HepG2 (cell line): ENCODE measurements around the gene TNIP3.

Experiments used
- HOXA9 ChIP-seq: sonication (generic); formaldehyde crosslinking; IDR thresholded peaks from 2 replicates; pipeline ENCODE4 v1.8.1; 2022; ENCODE audit warnings: missing genetic modification reagents, mild to moderate bottlenecking, moderate library complexity, borderline replicate concordance
- PLRG1 ChIP-seq: fragments of 450-650 bp; conservative IDR thresholded peaks from 2 replicates; pipeline ENCODE4 v1.6.1; 2016
- POLR2A ChIP-seq, 2 experiments: IDR thresholded peaks; 2 replicates each; pipeline ENCODE4 v1.6.1; 2011; ENCODE audit warnings: low read depth in 2 of 2, low read length in 2 of 2, mild to moderate bottlenecking in 1 of 2, moderate library complexity in 1 of 2; ENCODE audit not compliant: insufficient read depth in 1 of 2
- POLR2AphosphoS5 ChIP-seq: IDR thresholded peaks from 2 replicates; pipeline ENCODE4 v1.6.1; 2012; ENCODE audit warnings: low read depth, low read length
- ZNF17 ChIP-seq: sonication (generic); formaldehyde crosslinking; IDR thresholded peaks from 2 replicates; pipeline ENCODE4 v1.5.0; 2020; ENCODE audit warnings: mild to moderate bottlenecking, missing genetic modification reagents
- ZNF776 ChIP-seq: sonication (generic); formaldehyde crosslinking; IDR thresholded peaks from 2 replicates; pipeline ENCODE4 v1.4.0; 2020; ENCODE audit warnings: mild to moderate bottlenecking, missing genetic modification reagents
- ZZZ3 ChIP-seq: sonication (generic); formaldehyde crosslinking; IDR thresholded peaks from 2 replicates; pipeline ENCODE4 v1.4.0; 2020; ENCODE audit warnings: missing genetic modification reagents, mild to moderate bottlenecking, borderline replicate concordance

DNA sequence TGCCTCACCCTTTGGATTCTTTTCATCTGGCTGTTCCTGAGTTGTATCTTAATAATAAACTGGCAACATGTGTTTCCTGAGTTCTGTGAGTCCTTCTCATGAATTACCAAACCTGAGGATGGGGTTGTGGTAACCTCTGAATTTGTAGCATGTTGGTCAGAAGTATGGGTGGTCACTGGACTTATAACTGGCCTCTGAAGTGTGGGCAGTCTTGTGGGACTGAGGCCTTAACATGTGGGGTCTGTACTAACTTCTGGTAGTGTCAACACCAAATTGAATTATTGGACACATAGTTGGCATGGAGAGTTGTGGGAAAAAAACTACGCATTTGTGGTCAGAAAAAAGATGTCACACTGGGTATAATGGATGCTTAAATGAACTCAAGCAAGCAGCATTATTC, 45.0 kb upstream of the TNIP3 start:
- no peak for TF ChIP-seq PLRG1
- no peak for TF ChIP-seq ZNF17 (CRISPR knock-in tag)
- TF ChIP-seq HOXA9, result no peak
- TF ChIP-seq ZZZ3, result no peak
- no peak for TF ChIP-seq POLR2AphosphoS5
- no peak for TF ChIP-seq ZNF776 (CRISPR knock-in tag)
- TF ChIP-seq POLR2A (IDR thresholded peaks at IDR 0.05; ENCODE audit: insufficient read depth in 1 of 2, low read depth in 2 of 2, low read length in 2 of 2), result no peak
